Stimulated activated CD4-positive, alpha-beta T cell treated with anti-CD3 and anti-CD28 coated beads, Interleukin-12 subunit alpha, Interleukin-12 subunit beta, amount 100 ng/mL, for 48 hours (primary cell): Measurements from ENCODE around the gene ST6GALNAC3.

ENCODE experiments used
- DNase-seq, 3 donors: peaks; one replicate each; pipeline ENCODE4 v3.0.0-alpha.2; 2020; ENCODE audit warnings: low read depth in 2 of 3, low spot score in 1 of 3

ST6GALNAC3 gene

DNA sequence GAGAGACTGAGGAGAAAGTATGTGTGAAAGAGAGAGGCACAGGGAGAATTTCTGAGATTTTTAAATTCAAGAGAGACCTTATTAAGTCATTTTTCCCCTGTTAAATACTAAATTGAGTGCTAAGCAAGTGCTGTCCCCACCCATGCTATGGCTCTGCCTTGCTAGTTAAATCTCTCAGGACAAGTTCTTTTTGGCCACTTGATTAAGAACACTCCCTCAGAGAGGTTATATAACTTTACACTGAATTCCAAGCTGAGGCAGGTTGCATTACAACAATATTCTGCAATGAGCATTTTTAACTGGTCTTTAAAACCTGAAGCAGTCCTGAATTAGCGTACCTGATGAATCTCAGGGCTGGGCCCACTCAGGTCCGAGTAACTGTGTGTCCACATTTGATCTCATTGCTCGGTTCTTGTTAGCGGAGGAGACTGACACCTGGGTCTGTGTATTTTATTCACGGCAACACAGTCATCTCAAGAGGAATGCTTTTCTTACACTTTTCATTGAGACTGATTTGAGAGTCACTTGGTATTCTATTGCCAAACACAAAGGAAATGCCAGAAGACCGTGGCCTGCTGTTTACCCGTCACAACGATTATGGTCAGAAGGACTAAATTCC, 605.1 kb downstream of the ST6GALNAC3 start:
- no peak for DNase-seq

DNA sequence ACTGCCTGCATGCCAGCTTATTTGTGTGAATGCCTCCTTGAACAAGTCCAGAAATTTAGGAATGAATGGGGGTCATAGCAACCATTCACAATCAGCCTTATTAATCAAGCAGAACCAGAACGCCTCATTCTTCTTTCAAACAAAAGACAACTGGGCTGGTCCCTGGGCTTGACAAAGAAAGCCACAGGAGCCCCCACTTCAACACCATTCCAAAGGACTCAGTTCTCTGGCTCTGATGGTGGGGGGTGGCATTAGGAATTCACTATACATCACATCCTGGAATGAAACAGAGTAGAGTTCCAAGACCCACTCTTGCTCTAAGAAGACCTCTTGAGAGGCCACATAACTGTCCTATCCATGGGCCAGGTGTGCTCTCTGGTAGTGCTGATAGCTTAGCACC, 606.1 kb downstream of the ST6GALNAC3 start:
- DNase-seq: no peak

DNA sequence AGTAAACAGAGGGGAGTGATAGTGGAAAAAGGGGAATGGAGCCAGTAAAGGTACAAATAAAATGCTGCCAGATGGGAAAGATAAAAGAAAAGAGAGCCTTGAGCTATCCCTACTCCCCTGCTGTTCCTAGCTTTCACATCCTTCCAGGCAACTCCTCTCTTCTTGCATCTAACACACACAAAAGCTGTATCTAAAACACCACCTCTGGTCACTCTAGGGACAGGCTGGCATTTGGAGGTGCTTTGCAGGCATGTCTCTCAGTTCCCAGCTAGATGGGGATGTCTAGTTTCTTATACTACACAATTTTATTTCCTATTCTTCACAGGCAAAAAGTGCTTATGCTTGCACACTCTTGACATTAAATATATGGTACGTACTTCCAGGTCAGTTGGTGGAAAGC, 607.6 kb downstream of the ST6GALNAC3 start:
- no peak for DNase-seq
